Adipocyte (in vitro differentiated cells): ENCODE measurements around the gene CCDC177.
"Not testable (repeated sequence)": the region's sequence is repeated elsewhere in the genome, so short reads cannot be mapped to it uniquely, and the experiment has no call there.

ENCODE experiments used
- DNase-seq: peaks from one replicate; pipeline ENCODE4 v3.0.0-alpha.2; 2015; ENCODE audit warnings: low read depth
- H3K27me3 ChIP-seq: replicated peaks from 2 replicates; pipeline ENCODE4 v1.7.0; 2013; ENCODE audit warnings: mild to moderate bottlenecking, low read length, moderate library complexity; ENCODE audit not compliant: control insufficient read depth, insufficient read depth
- H3K36me3 ChIP-seq: 2 replicates; pipeline ENCODE4 v1.7.0; 2013; ENCODE audit warnings: low read length, mild to moderate bottlenecking, moderate library complexity; ENCODE audit not compliant: control insufficient read depth, insufficient read depth, severe bottlenecking
- H3K4me1 ChIP-seq: 2 replicates; pipeline ENCODE4 v1.7.0; 2013; ENCODE audit warnings: mild to moderate bottlenecking, low read length, moderate library complexity; ENCODE audit not compliant: control insufficient read depth, insufficient read depth
- H3K4me3 ChIP-seq: 2 replicates; pipeline ENCODE4 v1.7.0; 2013; ENCODE audit warnings: mild to moderate bottlenecking, low read length, moderate library complexity
- H3K9ac ChIP-seq: 2 replicates; pipeline ENCODE4 v1.7.0; 2013; ENCODE audit warnings: mild to moderate bottlenecking, low read length, moderate library complexity
- H3K9me3 ChIP-seq: 2 replicates; pipeline ENCODE4 v1.7.0; 2013; ENCODE audit warnings: mild to moderate bottlenecking, low read length, moderate library complexity; ENCODE audit not compliant: control insufficient read depth

CCDC177 gene

GRCh38 chr14:69612783-69613130 is 38.1 kb upstream of the CCDC177 start:
- Histone ChIP-seq H3K36me3 (no peaks in the 10 kb centered on the region), H3K4me1 (peaks cover 59% of the 10 kb centered on the region), H3K9ac (peak overlapping the region; percentile 94), H3K27me3 (no peaks in the 10 kb centered on the region), H3K9me3 (no peaks in the 10 kb centered on the region), H3K4me3 (peak overlapping the region; percentile 94)
- peak; percentile 42 for DNase-seq

DNA sequence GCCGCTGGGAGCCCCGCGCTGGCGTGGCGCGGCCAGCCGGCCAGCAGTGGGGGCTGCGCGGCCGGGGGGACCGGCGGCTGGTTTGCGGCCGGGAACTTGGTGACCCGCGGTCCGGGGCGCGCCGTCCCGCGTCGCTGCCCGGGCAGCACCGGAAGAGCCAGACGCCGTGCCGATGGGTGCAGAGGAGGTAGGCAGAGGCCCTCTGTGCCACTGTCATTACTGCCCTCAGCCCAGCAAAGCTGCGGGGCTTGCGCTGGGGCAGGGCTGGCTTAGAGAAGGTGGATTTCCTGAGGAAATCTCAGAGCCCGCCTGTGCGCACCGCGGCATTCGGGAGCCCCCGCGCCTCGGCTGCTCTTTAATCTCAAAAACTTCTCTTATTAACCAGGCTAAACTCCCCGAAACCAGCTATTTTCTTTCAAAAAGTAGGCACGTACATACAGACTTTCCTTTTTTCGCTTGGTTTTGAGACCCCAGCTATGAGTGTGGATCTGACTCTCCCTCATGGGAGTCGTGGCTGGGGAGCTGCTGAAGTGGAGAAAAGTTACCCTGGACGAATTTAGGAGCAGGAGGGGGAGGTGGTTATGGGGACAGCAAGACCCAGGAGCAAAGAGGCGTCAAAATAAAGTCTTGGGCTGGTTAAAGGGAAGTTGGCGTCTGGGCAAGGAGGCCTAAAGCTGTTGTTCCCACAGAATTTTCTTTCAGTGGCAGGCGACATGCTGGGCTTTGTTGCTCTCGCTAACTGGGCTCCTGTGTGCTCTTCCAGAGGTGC is 37.5 kb upstream of the CCDC177 start:
- DNase-seq = peak; percentile 71
- H3K9ac ChIP-seq = peak overlapping the region; percentile 94
- peaks cover 61% of the 10 kb centered on the region for H3K4me1 ChIP-seq

GRCh38 chr14:69611172-69612013 is 36.7 kb upstream of the CCDC177 start, which contains the start of gene SUSD6:
Gene SUSD6, plus strand, starts transcription at chr14:69611596. Its CDS starts 46,997 bp downstream, at chr14:69658593.
- H3K4me1 ChIP-seq = peaks cover 61% of the 10 kb centered on the region

More for the DNA sequence above, 37.5 kb upstream of the CCDC177 start:
- Histone ChIP-seq H3K27me3 (no peaks in the 10 kb centered on the region), H3K4me3 (peak overlapping the region; percentile 94), H3K36me3 (no peaks in the 10 kb centered on the region), H3K9me3 (no peaks in the 10 kb centered on the region)

GRCh38 chr14:69610874-69611171 is 36.2 kb upstream of the CCDC177 start:
- Histone ChIP-seq H3K27me3 (no peaks in the 10 kb centered on the region), H3K4me3 (peak overlapping the region; percentile 81), H3K4me1 (peaks cover 61% of the 10 kb centered on the region), H3K36me3 (no peaks in the 10 kb centered on the region), H3K9ac (peak overlapping the region; percentile 82), H3K9me3 (no peaks in the 10 kb centered on the region)
- peak; percentile 57 for DNase-seq

More at GRCh38 chr14:69611172-69612013, 36.7 kb upstream of the CCDC177 start, which contains the start of gene SUSD6:
- H3K36me3 ChIP-seq = no peaks in the 10 kb centered on the region
- H3K4me3 ChIP-seq = peak within 1 kb of the TSS; percentile 94
- H3K9me3 ChIP-seq = no peaks in the 10 kb centered on the region
- no peaks in the 10 kb centered on the region for H3K27me3 ChIP-seq
- H3K9ac ChIP-seq = peak within 1 kb of the TSS; percentile 94
- DNase-seq = peak; percentile 96

GRCh38 chr14:69610020-69610873 is 35.6 kb upstream of the CCDC177 start:
- Histone ChIP-seq H3K9ac (peak overlapping the region; percentile 82), H3K36me3 (no peaks in the 10 kb centered on the region), H3K4me1 (peaks cover 59% of the 10 kb centered on the region), H3K9me3 (no peaks in the 10 kb centered on the region), H3K27me3 (no peaks in the 10 kb centered on the region), H3K4me3 (peak overlapping the region; percentile 81)
- peak; percentile 42 for DNase-seq

- no peak overlapping the region for H3K4me3 ChIP-seq
- H3K36me3 ChIP-seq = no peaks in the 10 kb centered on the region
- no peaks in the 10 kb centered on the region for H3K27me3 ChIP-seq
- H3K9me3 ChIP-seq = no peaks in the 10 kb centered on the region
- peak overlapping the region; percentile 24 for H3K9ac ChIP-seq
- peak; percentile 28 for DNase-seq
- H3K4me1 ChIP-seq = peaks cover 34% of the 10 kb centered on the region
Observed at GRCh38 chr14:69606258-69607184, 31.9 kb upstream of the CCDC177 start.

DNA sequence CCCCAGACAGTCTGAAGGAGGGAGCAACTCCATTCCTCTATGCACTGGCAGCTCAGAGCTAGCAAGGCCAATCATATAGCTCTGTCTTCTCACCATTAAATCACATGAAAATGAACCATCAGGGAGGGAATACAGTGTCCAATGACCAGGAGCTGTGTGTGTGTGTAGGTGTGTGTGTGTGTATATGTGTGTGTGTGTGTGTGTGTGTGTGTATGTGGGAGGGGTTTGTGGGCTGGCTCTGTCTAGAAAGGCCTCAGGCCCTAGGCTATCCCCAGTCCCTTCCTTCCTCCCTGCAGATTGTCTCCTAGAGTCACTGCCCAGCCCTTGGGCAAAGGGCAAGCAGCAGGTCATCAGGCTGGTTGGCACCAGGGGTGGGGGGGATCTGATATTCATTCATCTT is 31.1 kb upstream of the CCDC177 start:
- no peak overlapping the region for H3K9ac ChIP-seq
- peaks cover 33% of the 10 kb centered on the region for H3K4me1 ChIP-seq
- no peaks in the 10 kb centered on the region for H3K36me3 ChIP-seq
- no peak overlapping the region for H3K4me3 ChIP-seq
- DNase-seq = no peak
- H3K27me3 ChIP-seq = no peaks in the 10 kb centered on the region
- H3K9me3 ChIP-seq = no peaks in the 10 kb centered on the region

DNA sequence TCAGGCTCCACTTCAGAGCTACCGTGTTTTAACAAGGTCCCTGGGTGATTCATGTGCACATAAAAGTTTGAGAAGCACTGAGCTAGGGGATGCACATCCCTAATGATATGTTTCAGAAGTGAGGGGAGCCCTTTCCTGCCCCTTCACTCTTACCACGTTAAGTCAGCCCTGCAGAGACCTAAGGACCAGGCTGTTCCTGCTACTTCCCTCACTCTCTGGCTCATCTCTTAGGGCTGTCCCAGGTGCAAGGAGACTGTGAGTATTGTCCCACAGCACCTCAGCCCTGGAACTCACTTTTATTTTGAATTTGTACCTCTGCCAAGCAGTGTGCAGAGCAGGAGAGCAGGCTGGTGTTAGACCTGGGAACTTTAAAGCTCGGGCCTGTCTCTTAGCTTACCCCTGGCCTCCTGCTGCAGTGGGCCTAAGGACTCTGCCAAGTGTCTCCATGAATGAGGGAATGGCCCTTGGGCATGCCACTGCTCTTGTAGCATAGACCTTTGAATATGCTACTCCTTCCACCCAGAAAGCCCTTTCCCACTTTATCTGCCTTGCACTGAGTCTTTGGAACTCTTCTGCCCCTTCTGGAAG is 25.7 kb upstream of the CCDC177 start:
- H3K4me3 ChIP-seq = no peak overlapping the region

DNA sequence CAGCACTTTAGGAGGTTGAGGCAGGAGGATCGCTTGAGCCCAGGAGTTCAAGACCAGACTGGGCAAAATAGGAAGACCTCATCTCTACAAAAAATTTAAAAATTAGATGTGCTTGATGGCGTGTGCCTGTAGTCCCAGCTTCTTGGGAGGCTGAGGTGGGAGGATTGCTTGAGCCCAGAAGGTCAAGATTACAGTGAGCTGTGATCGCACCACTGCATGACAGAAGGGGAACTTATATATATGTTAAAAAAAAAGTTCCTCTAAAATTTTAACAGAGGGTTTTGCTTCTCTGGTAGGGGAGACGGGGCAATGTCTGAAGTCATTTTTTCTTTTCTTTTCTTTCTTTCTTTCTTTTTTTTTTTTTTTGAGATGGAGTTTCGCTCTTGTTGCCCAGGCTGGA is 24.8 kb upstream of the CCDC177 start:
- not testable (repeated sequence) for DNase-seq, H3K4me1 ChIP-seq, H3K4me3 ChIP-seq, H3K9me3 ChIP-seq, H3K27me3 ChIP-seq, H3K36me3 ChIP-seq, H3K9ac ChIP-seq

More for the DNA sequence above, 25.7 kb upstream of the CCDC177 start:
- H3K27me3 ChIP-seq = no peaks in the 10 kb centered on the region
- H3K36me3 ChIP-seq = no peaks in the 10 kb centered on the region
- no peak overlapping the region for H3K9ac ChIP-seq
- H3K9me3 ChIP-seq = no peaks in the 10 kb centered on the region
- DNase-seq = no peak
- no peaks in the 10 kb centered on the region for H3K4me1 ChIP-seq

DNA sequence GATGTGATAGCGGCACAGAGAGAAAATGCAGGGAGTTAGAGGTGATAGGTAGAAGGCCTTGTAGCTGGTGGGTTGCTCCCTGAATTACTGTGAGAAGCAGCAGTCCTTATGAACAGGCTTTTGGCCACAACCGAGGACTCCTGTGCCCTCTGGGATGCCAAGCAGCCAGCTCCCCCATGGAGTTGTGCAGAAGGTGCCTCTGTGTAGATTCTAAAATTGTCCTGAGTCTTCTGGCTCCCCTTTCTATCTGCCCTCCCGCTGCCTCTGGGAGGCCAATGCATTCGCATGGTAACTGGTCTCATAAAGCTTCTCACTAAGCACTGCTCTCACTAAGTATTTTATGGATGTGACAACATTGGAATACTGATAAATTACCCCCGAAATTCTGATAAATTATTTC is 20.7 kb upstream of the CCDC177 start:
- no peak overlapping the region for H3K9ac ChIP-seq
- H3K27me3 ChIP-seq = no peaks in the 10 kb centered on the region
- no peaks in the 10 kb centered on the region for H3K36me3 ChIP-seq
- peaks cover 13% of the 10 kb centered on the region for H3K4me1 ChIP-seq
- no peak overlapping the region for H3K4me3 ChIP-seq
- no peaks in the 10 kb centered on the region for H3K9me3 ChIP-seq
- no peak for DNase-seq
